ENCODE measurements around the gene NAA40.
A peak's percentile ranks its signal among the peaks of the same experiment; 100 is the strongest.

Gene NAA40

DNA sequence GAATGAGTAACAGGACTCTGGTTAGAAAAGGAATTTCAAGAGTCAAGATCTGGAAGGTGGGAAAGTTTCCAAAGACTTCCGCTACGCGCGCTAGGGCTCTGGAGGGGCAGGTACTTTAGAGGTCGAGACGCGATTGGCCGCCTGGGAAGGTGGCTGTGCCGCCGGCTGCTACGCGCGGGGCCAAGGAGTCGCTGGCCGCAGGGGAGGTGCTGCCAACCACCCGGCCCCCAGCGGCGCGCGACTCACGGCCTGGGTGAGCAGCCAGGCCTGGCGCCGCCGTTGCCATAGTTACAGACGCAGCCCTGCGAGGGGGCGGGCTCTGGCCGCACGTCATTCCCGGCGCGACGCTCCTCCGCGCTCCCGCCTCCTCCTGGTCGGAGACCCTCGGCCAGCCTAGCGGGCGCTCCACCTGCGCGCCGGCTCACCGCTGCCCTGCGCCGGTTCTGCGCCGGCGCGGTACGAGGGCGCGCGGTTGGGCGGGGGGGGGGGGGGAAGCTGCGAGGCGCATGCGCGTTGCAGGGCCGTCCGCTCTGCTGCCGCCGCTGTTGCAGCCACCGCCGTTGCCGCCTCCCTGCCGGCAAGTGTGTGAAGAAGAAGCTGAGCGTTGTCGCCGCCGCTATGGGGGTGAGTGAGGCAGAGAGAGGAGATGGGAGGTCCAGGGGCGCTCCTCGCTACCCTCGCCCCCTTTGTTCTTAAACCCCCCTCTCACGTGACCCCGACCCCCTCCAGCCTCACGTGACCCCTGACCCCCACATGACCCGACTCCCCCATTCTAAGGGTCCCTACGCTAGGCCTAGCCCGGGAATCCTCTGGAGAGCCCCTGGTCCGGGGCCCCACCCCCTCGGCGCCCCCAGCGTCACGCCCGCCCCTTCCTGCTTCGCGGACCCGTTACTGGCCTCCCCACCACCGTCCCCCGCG lies at the start of gene NAA40:
Gene NAA40 (plus strand): TSS at position 524 of the 918 bp plus-strand sequence. CDS start 95 bp downstream, at position 619.
- TF ChIP-seq, protein P1, sequence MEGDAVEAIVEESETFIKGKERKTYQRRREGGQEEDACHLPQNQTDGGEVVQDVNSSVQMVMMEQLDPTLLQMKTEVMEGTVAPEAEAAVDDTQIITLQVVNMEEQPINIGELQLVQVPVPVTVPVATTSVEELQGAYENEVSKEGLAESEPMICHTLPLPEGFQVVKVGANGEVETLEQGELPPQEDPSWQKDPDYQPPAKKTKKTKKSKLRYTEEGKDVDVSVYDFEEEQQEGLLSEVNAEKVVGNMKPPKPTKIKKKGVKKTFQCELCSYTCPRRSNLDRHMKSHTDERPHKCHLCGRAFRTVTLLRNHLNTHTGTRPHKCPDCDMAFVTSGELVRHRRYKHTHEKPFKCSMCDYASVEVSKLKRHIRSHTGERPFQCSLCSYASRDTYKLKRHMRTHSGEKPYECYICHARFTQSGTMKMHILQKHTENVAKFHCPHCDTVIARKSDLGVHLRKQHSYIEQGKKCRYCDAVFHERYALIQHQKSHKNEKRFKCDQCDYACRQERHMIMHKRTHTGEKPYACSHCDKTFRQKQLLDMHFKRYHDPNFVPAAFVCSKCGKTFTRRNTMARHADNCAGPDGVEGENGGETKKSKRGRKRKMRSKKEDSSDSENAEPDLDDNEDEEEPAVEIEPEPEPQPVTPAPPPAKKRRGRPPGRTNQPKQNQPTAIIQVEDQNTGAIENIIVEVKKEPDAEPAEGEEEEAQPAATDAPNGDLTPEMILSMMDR (IDR thresholded peaks at IDR 0.05; ENCODE audit: insufficient read depth, low read depth, low read length, missing control alignments) = no peak
- peak; percentile 100 for DNase-seq (ENCODE audit: low read depth)

DNA sequence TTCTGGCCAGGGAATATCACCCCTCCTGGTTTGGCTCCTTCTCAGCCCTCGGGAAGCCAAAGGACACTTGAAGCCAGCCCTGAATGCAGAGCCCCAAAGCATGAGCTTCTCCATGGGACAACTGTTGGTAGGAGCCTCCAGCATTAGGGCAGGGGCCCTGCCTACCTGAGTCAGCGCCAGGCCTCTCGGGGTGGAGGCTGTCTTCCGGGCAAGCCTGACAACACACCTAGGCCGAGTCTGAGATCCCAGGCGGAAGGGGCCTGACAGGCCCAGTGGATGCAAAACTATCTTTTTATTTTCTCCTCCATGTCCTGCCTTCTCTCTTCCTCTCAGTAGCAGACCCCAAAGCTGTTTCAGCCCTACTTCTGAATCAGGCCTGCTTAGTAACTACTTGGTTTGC lies 49.5 kb upstream of the NAA40 start:
- no peak for DNase-seq (ENCODE audit: low read depth)
- TF ChIP-seq, protein P1 (IDR thresholded peaks at IDR 0.05; ENCODE audit: insufficient read depth, low read depth, low read length, missing control alignments) = no peak
- peak overlapping the region; percentile 66; the same call in 1 of the 2 replicates for H3K4me3 ChIP-seq (ENCODE audit: low read depth, low read length)

More for the DNA sequence above, at the start of gene NAA40:
- H3K4me3 ChIP-seq (ENCODE audit: low read depth, low read length) = peak within 1 kb of the TSS; percentile 93

DNA sequence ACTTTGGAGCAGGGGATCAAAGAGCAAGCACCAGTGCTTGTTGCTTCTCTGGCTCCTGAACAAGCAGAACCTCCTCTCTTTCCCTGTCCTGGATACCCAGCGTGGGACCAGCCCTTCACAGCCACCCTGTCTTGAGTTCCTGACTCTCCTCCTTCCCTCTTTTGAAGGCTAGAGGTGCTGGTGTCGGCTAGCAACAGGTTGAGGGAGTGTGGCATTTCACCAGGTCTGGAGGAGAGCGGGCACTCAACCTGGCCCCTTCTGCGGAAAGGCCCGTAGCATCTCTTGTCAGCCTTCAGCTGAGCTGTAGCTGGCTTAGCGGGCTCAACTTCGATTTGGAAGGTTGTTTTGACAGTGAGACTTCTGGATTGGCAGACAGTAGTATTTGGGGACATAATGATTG lies 48.4 kb upstream of the NAA40 start:
- no peak for DNase-seq (ENCODE audit: low read depth)
- no peak overlapping the region for H3K4me3 ChIP-seq (ENCODE audit: low read depth, low read length)
- TF ChIP-seq, protein P1 (IDR thresholded peaks at IDR 0.05; ENCODE audit: insufficient read depth, low read depth, low read length, missing control alignments) = no peak

DNA sequence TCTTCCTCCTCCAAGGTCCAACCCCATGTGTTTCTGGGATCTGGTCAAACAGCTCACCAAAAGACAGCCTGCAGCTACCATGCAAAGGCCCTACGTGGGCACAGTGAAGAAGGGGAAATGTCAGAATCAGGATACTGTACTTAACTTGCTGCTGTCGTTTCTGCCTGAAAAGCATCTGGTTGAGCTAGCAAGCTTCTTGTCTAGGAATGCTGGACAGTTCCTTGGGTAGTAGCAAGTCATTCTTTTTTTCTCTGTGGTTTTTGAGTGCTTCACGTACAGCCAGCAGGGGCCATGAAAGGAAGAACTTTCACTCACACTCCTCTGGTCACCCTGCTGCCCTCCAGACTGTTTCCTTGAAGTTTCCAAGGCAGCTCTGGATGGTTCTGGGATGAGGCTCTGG lies 46.6 kb upstream of the NAA40 start:
- no peak overlapping the region for H3K4me3 ChIP-seq (ENCODE audit: low read depth, low read length)
- TF ChIP-seq, protein P1 (IDR thresholded peaks at IDR 0.05; ENCODE audit: insufficient read depth, low read depth, low read length, missing control alignments) = no peak
- peak; percentile 20 for DNase-seq (ENCODE audit: low read depth)

DNA sequence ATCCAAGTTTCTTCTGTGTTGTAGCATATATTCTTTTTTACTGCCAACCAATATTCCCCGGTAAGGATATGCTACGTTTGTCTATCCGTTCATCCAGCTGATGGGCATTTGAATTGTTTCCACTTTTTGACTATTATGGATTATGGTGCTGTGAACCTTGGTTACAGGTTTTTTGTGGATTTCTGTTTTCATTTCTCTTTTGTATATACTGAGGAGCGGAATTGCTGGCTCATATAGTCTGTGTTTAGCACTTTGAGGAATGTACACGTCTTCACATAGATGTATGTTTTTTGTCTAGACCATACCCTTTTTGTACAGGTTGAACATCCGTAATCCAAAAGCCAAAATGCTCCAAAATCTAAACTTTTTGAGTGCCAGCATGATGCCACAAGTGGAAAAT lies 45.4 kb upstream of the NAA40 start:
- TF ChIP-seq, protein P1 (IDR thresholded peaks at IDR 0.05; ENCODE audit: insufficient read depth, low read depth, low read length, missing control alignments) = no peak
- DNase-seq (ENCODE audit: low read depth) = no peak
- H3K4me3 ChIP-seq (ENCODE audit: low read depth, low read length) = no peak overlapping the region

DNA sequence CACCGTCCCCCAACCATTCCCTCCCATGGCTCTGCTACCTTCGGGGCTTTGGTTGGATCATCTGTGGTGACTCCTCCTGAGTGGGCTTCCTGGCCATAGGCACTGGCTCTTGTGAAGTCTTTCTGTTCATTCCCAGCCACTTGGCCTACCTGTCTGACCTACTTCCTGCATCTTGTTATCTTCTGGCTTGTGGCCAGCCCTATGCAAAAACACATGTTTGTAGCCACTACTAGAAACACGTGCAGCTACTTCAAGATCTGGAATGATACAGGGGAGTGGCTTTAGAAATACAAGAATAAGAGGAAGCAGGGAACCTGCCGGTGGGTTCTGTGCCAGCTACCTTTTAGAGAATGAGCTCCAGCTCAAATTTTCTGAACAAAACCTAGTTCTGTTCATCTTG lies 42.7 kb upstream of the NAA40 start:
- DNase-seq (ENCODE audit: low read depth) = no peak
- H3K4me3 ChIP-seq (ENCODE audit: low read depth, low read length) = no peak overlapping the region
- TF ChIP-seq, protein P1 (IDR thresholded peaks at IDR 0.05; ENCODE audit: insufficient read depth, low read depth, low read length, missing control alignments) = no peak
